PC-9 (cell line): ENCODE measurements around the gene SLC17A1. TPM values are rescaled to one million over a fixed set of nuclear protein-coding genes. Genes with fewer than 3 reads are reported as not detected.

Experiments
- BruUV-seq: library from RNA; stranded (reverse); fragments of 400-500 nt; replicated peaks from 2 replicates; lab custom pipeline; 2021; lab: Mats Ljungman, UMichigan
- CTCF ChIA-PET: fragments of 300-600 bp; sonication (Branson Sonifier 250); formaldehyde crosslinking; loops from one replicate; lab custom pipeline; 2022; ENCODE audit warnings: antibody characterized with exemption; lab: Charles Lee
- POLR2A ChIA-PET: fragments of 300-600 bp; sonication (Branson Sonifier 250); formaldehyde crosslinking; loops from one replicate; lab custom pipeline; 2022; ENCODE audit warnings: antibody characterized with exemption; ENCODE audit not compliant: unreplicated experiment; lab: Charles Lee
- DNase-seq, 2 experiments: peaks; one replicate each; pipeline versions ENCODE4 v3.0.0 to v3.0.0-alpha.2; 2015 to 2022; ENCODE audit warnings: mixed read lengths in 1 of 2
- H2AFZ ChIP-seq: fragments of 200-600 bp; sonication (generic); 2 replicates; pipeline ENCODE4 v1.8.1; 2017; ENCODE audit warnings: antibody characterized with exemption
- H3F3A ChIP-seq: fragments of 200-600 bp; sonication (generic); 2 replicates; pipeline ENCODE4 v1.8.1; 2017; ENCODE audit warnings: antibody characterized with exemption, mild to moderate bottlenecking, low read depth; ENCODE audit not compliant: insufficient read depth
- H3K27ac ChIP-seq: fragments of 200-600 bp; sonication (generic); 2 replicates; pipeline ENCODE4 v1.6.1; 2016; ENCODE audit warnings: mixed run types
- H3K27me3 ChIP-seq: fragments of 200-600 bp; sonication (generic); 2 replicates; pipeline ENCODE4 v1.6.1; 2016; ENCODE audit warnings: low read depth, mixed run types; ENCODE audit not compliant: insufficient read depth
- H3K36me3 ChIP-seq: fragments of 200-600 bp; sonication (generic); 2 replicates; pipeline ENCODE4 v1.6.1; 2016; ENCODE audit warnings: low read depth, mixed run types
- H3K4me1 ChIP-seq: fragments of 200-600 bp; sonication (generic); replicated peaks from 2 replicates; pipeline ENCODE4 v1.6.1; 2016; ENCODE audit warnings: mixed run types; ENCODE audit not compliant: insufficient read depth
- H3K4me2 ChIP-seq: fragments of 200-600 bp; sonication (generic); 2 replicates; pipeline ENCODE4 v1.6.1; 2017; ENCODE audit warnings: mixed run types
- H3K4me3 ChIP-seq: fragments of 200-600 bp; sonication (generic); 2 replicates; pipeline ENCODE4 v1.6.1; 2016; ENCODE audit warnings: mixed run types
- H3K79me2 ChIP-seq: fragments of 200-600 bp; sonication (generic); 2 replicates; pipeline ENCODE4 v1.6.1; 2017; ENCODE audit warnings: low read depth, mixed run types
- H3K9me2 ChIP-seq: fragments of 200-600 bp; sonication (generic); 2 replicates; pipeline ENCODE4 v1.8.1; 2017; ENCODE audit warnings: mild to moderate bottlenecking; ENCODE audit not compliant: insufficient read depth
- H3K9me3 ChIP-seq: fragments of 200-600 bp; sonication (generic); 2 replicates; pipeline ENCODE4 v1.8.1; 2016; ENCODE audit warnings: low read depth; ENCODE audit not compliant: insufficient read depth
- H4K20me1 ChIP-seq: fragments of 200-600 bp; sonication (generic); 2 replicates; pipeline ENCODE4 v1.8.1; 2017; ENCODE audit not compliant: insufficient read depth
- EZH2 ChIP-seq: fragments of 200-600 bp; sonication (generic); IDR thresholded peaks from 2 replicates; pipeline ENCODE4 v1.8.0; 2017; ENCODE audit warnings: antibody characterized with exemption, low read depth
- intact Hi-C: fragments of 100-400 bp; cut with micrococcal nuclease; formaldehyde crosslinking; loops from one replicate; pipeline ENCODE4 v1.10.0; 2022; ENCODE audit not compliant: unreplicated experiment
- total RNA-seq: library from RNA; stranded (reverse); gene quantifications from 2 replicates; pipeline ENCODE4 v1.2.3, GENCODE V29; 2021
- TF ChIP-seq, protein P1 (sequence below): fragments of 200-600 bp; sonication (generic); conservative IDR thresholded peaks from 2 replicates; pipeline ENCODE4 v1.6.1; 2017; ENCODE audit warnings: mixed run types, antibody characterized with exemption, mild to moderate bottlenecking, moderate library complexity

SLC17A1 gene
- total RNA-seq, 1 experiment from 2014 or later = not detected

DNA sequence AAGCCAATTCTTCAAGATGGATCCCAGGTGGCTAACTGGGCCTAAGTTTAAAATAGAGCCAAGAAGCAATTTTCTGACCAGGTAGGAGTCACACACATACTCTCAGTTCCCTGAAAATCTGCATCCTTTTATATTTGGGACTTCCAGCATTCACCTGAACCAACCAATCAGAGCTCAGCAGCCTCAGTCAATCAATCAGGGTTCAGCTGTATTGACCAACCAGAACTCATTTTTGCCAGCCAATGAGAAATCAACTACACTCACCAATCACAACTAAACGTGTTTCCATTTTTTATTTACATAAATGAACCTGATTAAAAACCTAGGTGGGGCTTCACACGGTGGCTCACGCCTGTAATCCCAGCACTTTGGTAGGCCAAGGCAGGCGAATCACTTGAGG is 39.8 kb downstream of the SLC17A1 start:
- Histone ChIP-seq H3K36me3 (no peaks in the 10 kb centered on the region), H3K27ac (no peak overlapping the region), H3K9me3 (no peaks in the 10 kb centered on the region), H3K79me2 (no peaks in the 10 kb centered on the region), H3K9me2 (no peaks in the 10 kb centered on the region), H3F3A (no peaks in the 10 kb centered on the region), H3K4me3 (no peak overlapping the region), H4K20me1 (no peaks in the 10 kb centered on the region), H3K4me1 (no peaks in the 10 kb centered on the region), H2AFZ (no peak overlapping the region), H3K27me3 (no peaks in the 10 kb centered on the region), H3K4me2 (no peak overlapping the region)
- no peak for DNase-seq
- TF ChIP-seq, protein P1, sequence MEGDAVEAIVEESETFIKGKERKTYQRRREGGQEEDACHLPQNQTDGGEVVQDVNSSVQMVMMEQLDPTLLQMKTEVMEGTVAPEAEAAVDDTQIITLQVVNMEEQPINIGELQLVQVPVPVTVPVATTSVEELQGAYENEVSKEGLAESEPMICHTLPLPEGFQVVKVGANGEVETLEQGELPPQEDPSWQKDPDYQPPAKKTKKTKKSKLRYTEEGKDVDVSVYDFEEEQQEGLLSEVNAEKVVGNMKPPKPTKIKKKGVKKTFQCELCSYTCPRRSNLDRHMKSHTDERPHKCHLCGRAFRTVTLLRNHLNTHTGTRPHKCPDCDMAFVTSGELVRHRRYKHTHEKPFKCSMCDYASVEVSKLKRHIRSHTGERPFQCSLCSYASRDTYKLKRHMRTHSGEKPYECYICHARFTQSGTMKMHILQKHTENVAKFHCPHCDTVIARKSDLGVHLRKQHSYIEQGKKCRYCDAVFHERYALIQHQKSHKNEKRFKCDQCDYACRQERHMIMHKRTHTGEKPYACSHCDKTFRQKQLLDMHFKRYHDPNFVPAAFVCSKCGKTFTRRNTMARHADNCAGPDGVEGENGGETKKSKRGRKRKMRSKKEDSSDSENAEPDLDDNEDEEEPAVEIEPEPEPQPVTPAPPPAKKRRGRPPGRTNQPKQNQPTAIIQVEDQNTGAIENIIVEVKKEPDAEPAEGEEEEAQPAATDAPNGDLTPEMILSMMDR = no peak
- no peak for TF ChIP-seq EZH2
- CTCF ChIA-PET = no interaction called here
- BruUV-seq = no TSS peak
- POLR2A ChIA-PET = no interaction called here
- intact Hi-C loops = no loop called here

DNA sequence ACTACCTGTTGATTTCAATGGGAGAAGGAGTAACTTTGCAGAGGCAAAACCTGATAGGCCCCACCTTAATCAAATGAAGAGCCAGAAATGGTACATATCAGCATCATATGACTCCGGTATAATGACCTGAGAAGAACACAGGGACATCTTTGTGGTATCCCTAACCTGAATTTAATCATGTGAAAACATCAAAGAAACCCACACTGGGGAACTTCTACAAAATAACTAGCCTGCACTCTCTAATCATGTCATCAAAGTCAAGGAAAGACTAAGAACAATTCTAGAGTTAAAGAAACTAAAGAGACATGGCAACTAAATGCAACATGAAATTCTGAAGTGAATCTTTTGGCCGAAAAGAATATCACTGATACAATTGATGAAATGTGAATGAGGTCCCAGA is 42.4 kb downstream of the SLC17A1 start:
- no TSS peak for BruUV-seq
- ChIA-PET CTCF (interaction anchor here (0.7 kb wide), 1 partner anchor 215 kb away, joined by 3 read pairs; no protein-coding TSS in a partner anchor), POLR2A (no interaction called here)
- Histone ChIP-seq H3K79me2 (no peaks in the 10 kb centered on the region), H3K9me2 (no peaks in the 10 kb centered on the region), H3F3A (no peaks in the 10 kb centered on the region), H3K4me1 (no peaks in the 10 kb centered on the region), H3K36me3 (no peaks in the 10 kb centered on the region), H3K27me3 (no peaks in the 10 kb centered on the region), H2AFZ (no peak overlapping the region), H3K4me3 (no peak overlapping the region), H3K27ac (no peak overlapping the region), H4K20me1 (no peaks in the 10 kb centered on the region), H3K4me2 (no peak overlapping the region), H3K9me3 (no peaks in the 10 kb centered on the region)
- no peak for DNase-seq
- TF ChIP-seq, protein P1 = no peak
- intact Hi-C loops = loop anchor here (2.0 kb wide), 1 partner anchor 213 kb away; no protein-coding TSS in a partner anchor

DNA sequence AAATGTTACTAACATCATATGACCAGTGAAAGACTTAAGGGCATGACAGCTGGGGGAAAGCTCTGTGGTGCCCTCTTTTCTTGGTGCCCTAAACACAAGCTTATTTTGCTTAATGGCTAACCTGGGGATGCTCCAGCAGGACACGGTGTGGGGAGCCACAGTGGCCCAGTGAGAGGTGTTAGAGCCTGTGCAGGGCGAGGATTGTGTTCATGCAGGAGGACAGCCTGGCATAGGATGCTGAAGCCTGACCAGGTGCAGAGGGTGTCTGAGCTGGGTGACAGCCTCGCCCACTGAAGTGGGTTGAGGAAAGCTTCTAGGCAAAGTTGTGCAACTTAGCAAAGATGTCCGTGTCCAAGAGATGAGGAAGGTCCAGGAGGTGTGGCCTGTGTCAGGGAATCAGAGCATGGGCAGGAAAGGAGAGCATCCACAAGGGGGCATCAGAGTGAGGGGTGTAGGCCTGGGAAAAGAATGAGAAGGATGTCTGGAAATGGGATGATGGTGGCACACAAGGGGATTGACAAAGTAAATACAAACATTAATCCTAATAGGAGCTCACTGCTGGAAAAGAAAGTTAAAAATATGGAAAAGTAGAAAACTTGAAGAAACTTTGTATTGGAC is 43.4 kb downstream of the SLC17A1 start:
- no TSS peak for BruUV-seq
- TF ChIP-seq, protein P1 = peak; percentile 66
- TF ChIP-seq EZH2 = no peak
- ChIA-PET CTCF (interaction anchor here (0.6 kb wide), 1 partner anchor 1340 kb away, joined by 3 read pairs; no protein-coding TSS in a partner anchor), POLR2A (no interaction called here)
- Histone ChIP-seq H4K20me1 (no peaks in the 10 kb centered on the region), H2AFZ (no peak overlapping the region), H3K9me2 (no peaks in the 10 kb centered on the region), H3K9me3 (no peaks in the 10 kb centered on the region), H3K4me1 (no peaks in the 10 kb centered on the region), H3K27ac (no peak overlapping the region), H3K36me3 (no peaks in the 10 kb centered on the region), H3F3A (no peaks in the 10 kb centered on the region), H3K27me3 (no peaks in the 10 kb centered on the region), H3K4me2 (no peak overlapping the region), H3K79me2 (no peaks in the 10 kb centered on the region), H3K4me3 (no peak overlapping the region)
- peak; percentile 33 to 41 for DNase-seq
- intact Hi-C loops = loop anchor here (2.0 kb wide), 1 partner anchor 214 kb away; no protein-coding TSS in a partner anchor
